Common myeloid progenitor, CD34-positive (primary cell): ENCODE data around the gene NFILZ.
A peak's percentile ranks its signal among the peaks of the same experiment; 100 is the strongest.

ENCODE experiments used
- CTCF ChIA-PET: fragments of 350-600 bp; sonication (Branson Sonifier 250); formaldehyde crosslinking; loops from one replicate; lab custom pipeline; 2021; ENCODE audit warnings: antibody characterized with exemption; lab: Charles Lee
- POLR2A ChIA-PET: fragments of 350-600 bp; sonication (Branson Sonifier 250); formaldehyde crosslinking; loops from one replicate; lab custom pipeline; 2021; ENCODE audit warnings: antibody characterized with exemption; lab: Charles Lee
- DNase-seq, 3 donors: peaks; one replicate each; pipeline versions ENCODE4 v3.0.0 to v3.0.0-alpha.2; 2013
- H3K27ac ChIP-seq, 2 experiments: 1 replicate in 1 of 2; 2 replicates in 1 of 2; pipeline ENCODE4 v1.7.0; 2013; ENCODE audit warnings: inconsistent platforms in 2 of 2, low read length in 2 of 2, mild to moderate bottlenecking in 2 of 2, low read depth in 1 of 2, moderate library complexity in 1 of 2; ENCODE audit not compliant: severe bottlenecking in 2 of 2, insufficient read depth in 1 of 2, poor library complexity in 1 of 2
- H3K27me3 ChIP-seq, 5 experiments: replicated peaks in 2 of 5; 1 replicate in 3 of 5; 2 replicates in 2 of 5; pipeline versions ENCODE4 v1.6.1 to v1.7.0; 2013; ENCODE audit warnings: low read length in 4 of 5, mild to moderate bottlenecking in 2 of 5, moderate library complexity in 2 of 5, inconsistent platforms in 1 of 5; ENCODE audit not compliant: insufficient read depth in 5 of 5, control insufficient read depth in 4 of 5
- H3K36me3 ChIP-seq, 4 experiments: 1 replicate in 2 of 4; 2 replicates in 2 of 4; pipeline versions ENCODE4 v1.6.1 to v1.7.0; 2013; ENCODE audit warnings: low read length in 3 of 4, control low read depth in 1 of 4, mild to moderate bottlenecking in 1 of 4; ENCODE audit not compliant: control insufficient read depth in 4 of 4, insufficient read depth in 4 of 4
- H3K4me1 ChIP-seq, 4 experiments: 1 replicate in 3 of 4; 2 replicates in 1 of 4; pipeline versions ENCODE4 v1.6.1 to v1.7.1; 2013; ENCODE audit warnings: low read length in 3 of 4, mild to moderate bottlenecking in 3 of 4, control low read depth in 1 of 4, inconsistent platforms in 1 of 4, moderate library complexity in 1 of 4; ENCODE audit not compliant: control insufficient read depth in 4 of 4, insufficient read depth in 4 of 4; ENCODE audit errors: control extremely low read depth in 1 of 4
- H3K4me3 ChIP-seq, 7 experiments: 1 replicate in 4 of 7; 2 replicates in 3 of 7; pipeline versions ENCODE4 v1.5.1 to v1.7.0; 2013; ENCODE audit warnings: mild to moderate bottlenecking in 7 of 7, low read length in 6 of 7, moderate library complexity in 6 of 7, inconsistent platforms in 2 of 7, low read depth in 2 of 7, control low read depth in 1 of 7; ENCODE audit not compliant: insufficient read depth in 4 of 7, control insufficient read depth in 1 of 7; ENCODE audit errors: extremely low read depth in 1 of 7
- H3K9me3 ChIP-seq, 5 experiments: 1 replicate in 4 of 5; 2 replicates in 1 of 5; pipeline versions ENCODE4 v1.6.1 to v1.7.1; 2013; ENCODE audit warnings: low read length in 4 of 5, mild to moderate bottlenecking in 2 of 5, inconsistent platforms in 1 of 5, low read depth in 1 of 5, moderate library complexity in 1 of 5; ENCODE audit not compliant: control insufficient read depth in 4 of 5, insufficient read depth in 2 of 5; ENCODE audit errors: control extremely low read depth in 1 of 5
- WGBS: methylation state at CpG from one replicate; pipeline ENCODE4 v1.1.5; 2013; ENCODE audit not compliant: insufficient coverage; 5-methylcytosine and 5-hydroxymethylcytosine counted together

Gene NFILZ

GRCh38 chr19:8640402-8641004, 10.1 kb downstream of the NFILZ start:
- Histone ChIP-seq H3K4me1 (peaks cover 2 to 38% (median 24%) of the 10 kb centered on the region in 4 experiments), H3K4me3 (no peak overlapping the region), H3K9me3 (no peaks in the 10 kb centered on the region), H3K36me3 (no peaks in the 10 kb centered on the region), H3K27me3 (no peaks in the 10 kb centered on the region), H3K27ac (no peak overlapping the region)
- WGBS = 67% methylated on average over 12 of the region's 12 CpGs
- POLR2A ChIA-PET = interaction anchor here (0.6 kb wide), 1 partner anchor 216 kb away, joined by 3 read pairs; no protein-coding TSS in a partner anchor
- DNase-seq = peak in 2 of 3 donors; percentile 51
- CTCF ChIA-PET = interaction anchor here (1.7 kb wide), 1 partner anchor 61 kb away, joined by 4 read pairs; no protein-coding TSS in a partner anchor

- no peak overlapping the region for H3K4me3 ChIP-seq
- H3K36me3 ChIP-seq = no peaks in the 10 kb centered on the region
- H3K27me3 ChIP-seq = no peaks in the 10 kb centered on the region
- H3K4me1 ChIP-seq = peaks cover 2 to 47% (median 26%) of the 10 kb centered on the region in 4 experiments
- DNase-seq = no peak
- CTCF ChIA-PET = interaction anchor here (0.7 to 2.7 kb wide), 13 partner anchors 13 to 289 kb away, joined by 3 to 19 read pairs (median 4); partner anchors contain the start of gene MYO1F
- WGBS = 90% methylated on average over 2 of the region's 2 CpGs
- POLR2A ChIA-PET = interaction anchor here (0.5 kb wide), 1 partner anchor 313 kb away, joined by 3 read pairs; no protein-coding TSS in a partner anchor
- H3K9me3 ChIP-seq = no peaks in the 10 kb centered on the region
- H3K27ac ChIP-seq = no peak overlapping the region
Observed at GRCh38 chr19:8641221-8641907, 10.9 kb downstream of the NFILZ start.

DNA sequence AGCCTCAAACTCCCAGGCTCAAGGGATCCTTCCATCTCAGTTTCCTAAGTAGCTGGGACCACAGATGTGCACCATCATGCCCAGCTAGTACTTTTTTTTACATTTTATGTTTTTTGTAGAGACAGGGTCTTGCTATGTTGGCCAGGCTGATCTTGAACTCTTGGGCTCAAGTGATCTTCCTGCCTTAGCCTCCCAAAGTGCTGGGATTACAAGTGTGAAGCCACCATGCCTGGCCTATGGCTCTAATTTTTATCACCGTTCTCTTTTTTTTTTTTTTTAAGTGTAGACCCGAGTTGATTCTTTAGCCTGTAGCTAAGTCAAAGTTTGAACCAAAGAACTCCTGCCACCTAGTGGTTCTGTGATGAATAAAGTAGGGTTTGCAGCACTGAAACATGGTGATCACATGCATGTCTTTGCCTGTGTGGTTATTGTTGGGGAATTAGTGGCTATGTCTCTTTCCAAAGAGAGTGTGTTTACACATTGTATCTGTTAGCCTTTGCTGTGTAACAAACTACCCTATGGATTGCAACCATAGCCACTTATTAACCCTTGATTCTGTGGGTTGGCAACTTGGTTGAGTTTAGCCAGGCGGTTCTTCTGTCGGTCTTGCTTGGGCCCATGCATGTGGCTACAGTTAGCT, 11.6 kb downstream of the NFILZ start:
- 95% methylated on average over 2 of the region's 4 CpGs for WGBS
- ChIA-PET POLR2A (interaction anchor here (0.5 kb wide), 1 partner anchor 313 kb away, joined by 3 read pairs; no protein-coding TSS in a partner anchor), CTCF (interaction anchor here (0.7 to 2.7 kb wide), 15 partner anchors 12 to 289 kb away, joined by 3 to 19 read pairs (median 4); partner anchors contain the start of gene MYO1F)
- Histone ChIP-seq H3K36me3 (no peaks in the 10 kb centered on the region), H3K4me3 (no peak overlapping the region), H3K27me3 (no peaks in the 10 kb centered on the region), H3K27ac (no peak overlapping the region), H3K9me3 (no peaks in the 10 kb centered on the region), H3K4me1 (peaks cover 2 to 52% (median 29%) of the 10 kb centered on the region in 4 experiments)
- peak; percentile 67 to 88 (median 85) for DNase-seq

DNA sequence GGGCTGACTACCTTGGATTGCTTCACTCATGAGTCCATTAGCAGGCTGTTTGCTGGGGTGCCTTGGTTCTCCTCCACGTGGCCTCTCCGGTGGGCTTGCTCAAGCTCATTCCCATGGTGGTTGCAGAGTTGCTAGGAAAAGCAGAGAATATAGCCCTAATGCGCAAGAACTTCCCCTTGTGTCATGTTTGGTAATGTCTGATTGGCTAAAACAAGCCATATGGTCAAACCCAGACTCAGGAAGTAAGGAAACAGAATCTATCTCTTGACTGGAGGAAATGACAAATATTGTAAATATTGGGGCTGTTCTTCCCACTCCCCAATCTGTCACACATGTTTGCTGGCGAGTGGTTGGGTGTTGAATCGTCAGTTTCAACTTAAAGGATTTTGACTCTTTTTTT, 12.1 kb downstream of the NFILZ start:
- WGBS = 100% methylated on average over 3 of the region's 5 CpGs
- H3K36me3 ChIP-seq = no peaks in the 10 kb centered on the region
- POLR2A ChIA-PET = no interaction called here
- H3K9me3 ChIP-seq = no peaks in the 10 kb centered on the region
- CTCF ChIA-PET = interaction anchor here (0.5 to 2.7 kb wide), 9 partner anchors 12 to 458 kb away, joined by 3 to 19 read pairs (median 5); partner anchors contain the start of gene MYO1F
- no peak for DNase-seq
- no peak overlapping the region for H3K27ac ChIP-seq
- no peak overlapping the region for H3K4me3 ChIP-seq
- no peaks in the 10 kb centered on the region for H3K27me3 ChIP-seq
- peaks cover 2 to 51% (median 29%) of the 10 kb centered on the region in 4 experiments for H3K4me1 ChIP-seq

DNA sequence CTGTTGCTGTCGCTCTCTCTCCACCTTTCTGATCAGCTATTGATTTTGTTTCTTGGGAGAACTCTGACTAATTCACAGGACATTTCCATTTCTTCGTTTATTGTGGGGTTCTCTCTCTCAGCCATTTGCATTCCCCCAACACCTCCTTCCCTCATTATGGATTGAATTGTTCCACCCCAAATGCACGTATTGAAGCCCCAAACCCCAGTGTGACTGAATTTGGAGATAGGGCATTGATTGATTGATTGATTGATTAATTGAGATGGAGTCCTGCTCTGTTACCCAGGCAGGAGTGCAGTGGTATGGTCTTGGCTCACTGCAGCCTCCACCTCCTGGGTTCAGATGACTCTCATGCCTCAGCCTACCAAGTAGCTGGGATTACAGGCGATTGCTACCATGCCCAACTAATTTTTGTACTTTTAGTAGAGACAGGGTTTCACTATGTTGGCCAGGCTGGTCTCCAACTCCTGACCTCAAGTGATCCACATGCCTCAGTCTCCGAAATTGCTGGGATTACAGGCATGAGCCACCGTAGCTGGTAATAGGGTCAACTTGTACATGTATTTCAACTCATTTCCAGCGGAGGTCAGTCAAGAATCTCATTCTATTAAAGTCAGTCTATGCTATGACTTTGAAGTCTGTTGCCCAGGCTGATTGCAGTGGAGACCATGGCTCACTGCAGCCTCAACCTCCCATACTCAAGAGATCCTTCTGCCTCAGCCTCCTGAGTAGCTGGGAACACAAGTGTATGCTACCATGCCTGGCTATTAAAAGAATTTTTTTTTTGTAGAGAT, 13.6 kb downstream of the NFILZ start:
- H3K9me3 ChIP-seq = no peaks in the 10 kb centered on the region
- peak in 1 of 3 donors; percentile 39 for DNase-seq
- no peaks in the 10 kb centered on the region for H3K36me3 ChIP-seq
- 90% methylated on average over 5 of the region's 7 CpGs for WGBS
- H3K27me3 ChIP-seq = no peaks in the 10 kb centered on the region
- H3K4me3 ChIP-seq = no peak overlapping the region
- ChIA-PET CTCF (interaction anchor here (0.8 to 1.9 kb wide), 7 partner anchors 10 to 35 kb away, joined by 3 to 6 read pairs (median 3); no protein-coding TSS in a partner anchor), POLR2A (no interaction called here)
- peaks cover 0 to 40% (median 16%) of the 10 kb centered on the region in 4 experiments for H3K4me1 ChIP-seq
- H3K27ac ChIP-seq = no peak overlapping the region

DNA sequence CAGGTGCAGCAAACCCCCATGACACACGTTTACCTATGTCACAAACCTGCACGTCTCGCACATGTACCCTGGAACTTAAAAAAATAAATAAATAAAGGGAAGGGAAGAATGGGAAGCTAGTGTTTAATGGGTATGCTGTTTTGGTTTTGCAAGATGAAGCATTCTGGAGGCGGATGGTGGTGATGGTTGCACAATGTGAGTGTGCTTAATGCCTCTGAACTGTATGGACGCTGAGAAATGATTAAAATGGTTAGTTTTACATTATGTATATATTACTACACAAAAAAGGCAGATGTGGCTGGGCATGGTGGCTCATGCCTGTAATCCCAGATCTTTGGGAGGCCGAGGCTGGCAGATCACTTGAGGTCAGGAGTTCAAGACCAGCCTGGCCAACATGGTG, 17.8 kb downstream of the NFILZ start:
- Histone ChIP-seq H3K9me3 (no peaks in the 10 kb centered on the region), H3K36me3 (no peaks in the 10 kb centered on the region), H3K4me3 (no peak overlapping the region), H3K27me3 (no peaks in the 10 kb centered on the region), H3K4me1 (peaks cover 0 to 36% (median 17%) of the 10 kb centered on the region in 4 experiments), H3K27ac (no peak overlapping the region)
- POLR2A ChIA-PET = no interaction called here
- 100% methylated on average over 1 of the region's 6 CpGs for WGBS
- DNase-seq = peak in 2 of 3 donors; percentile 45 to 49
- CTCF ChIA-PET = interaction anchor here (1.4 kb wide), 1 partner anchor 32 kb away, joined by 4 read pairs; no protein-coding TSS in a partner anchor
